SK-N-SH (cell line): ENCODE results near the gene CFAP299. TPM values are rescaled to one million over a fixed set of nuclear protein-coding genes. Genes with fewer than 3 reads are reported as not detected.
A peak's percentile ranks its signal among the peaks of the same experiment; 100 is the strongest.
"Not testable (repeated sequence)": the region's sequence is repeated elsewhere in the genome, so short reads cannot be mapped to it uniquely, and the experiment has no call there.

Experiments used
- CTCF ChIA-PET: fragments of 300-600, 350-600 bp; formaldehyde crosslinking; extraction: SDS; loops from one replicate; lab custom pipeline; 2021; lab: Yijun Ruan, JAX
- POLR2A ChIA-PET: fragments of 350-600 bp; sonication (Branson Sonifier 250); formaldehyde crosslinking; extraction: SDS; loops from one replicate; lab custom pipeline; 2020; ENCODE audit warnings: antibody characterized with exemption, inconsistent platforms; lab: Yijun Ruan, JAX
- DNase-seq: peaks from one replicate; pipeline ENCODE4 v3.0.0; 2012
- H2AFZ ChIP-seq: fragments of 200-600 bp; sonication (generic); 2 replicates; pipeline ENCODE4 v1.8.1; 2016; ENCODE audit warnings: antibody characterized with exemption, mild to moderate bottlenecking, low read depth
- H3F3A ChIP-seq: fragments of 200-600 bp; sonication (generic); replicated peaks from 2 replicates; pipeline ENCODE3; 2016; ENCODE audit warnings: antibody characterized with exemption, mild to moderate bottlenecking; ENCODE audit not compliant: insufficient read depth
- H3K27ac ChIP-seq, 2 experiments: fragments of 200-500 bp in 1 of 2; fragments of 200-600 bp in 1 of 2; sonication (Bioruptor generic) in 1 of 2; sonication (generic), shearing (Covaris generic) in 1 of 2; 2 replicates each; pipeline versions ENCODE4 v1.5.1 to v1.6.1; 2014 to 2016; ENCODE audit warnings: low read depth in 2 of 2, inconsistent platforms in 1 of 2, low read length in 1 of 2, mild to moderate bottlenecking in 1 of 2, mixed read lengths in 1 of 2
- H3K27me3 ChIP-seq: fragments of 200-600 bp; sonication (generic), shearing (Covaris generic); 2 replicates; pipeline ENCODE4 v1.6.1; 2016; ENCODE audit warnings: mixed run types; ENCODE audit not compliant: insufficient read depth
- H3K36me3 ChIP-seq, 2 experiments: fragments of 200-500 bp in 1 of 2; fragments of 200-600 bp in 1 of 2; sonication (Bioruptor generic) in 1 of 2; sonication (generic) in 1 of 2; replicated peaks in 1 of 2; 2 replicates each; pipeline versions ENCODE3 to v1.5.1; 2014 to 2016; ENCODE audit warnings: low read length in 1 of 2, mild to moderate bottlenecking in 1 of 2; ENCODE audit not compliant: insufficient read depth in 2 of 2, control insufficient read depth in 1 of 2
- H3K4me1 ChIP-seq, 2 experiments: fragments of 200-500 bp in 1 of 2; fragments of 200-600 bp in 1 of 2; sonication (Bioruptor generic) in 1 of 2; sonication (generic), shearing (Covaris generic) in 1 of 2; 2 replicates each; pipeline versions ENCODE4 v1.5.1 to v1.6.1; 2014 to 2016; ENCODE audit warnings: low read depth in 1 of 2, low read length in 1 of 2, mixed run types in 1 of 2; ENCODE audit not compliant: insufficient read depth in 2 of 2, control insufficient read depth in 1 of 2
- H3K4me2 ChIP-seq: fragments of 200-600 bp; sonication (generic), shearing (Covaris generic); 2 replicates; pipeline ENCODE4 v1.6.1; 2017; ENCODE audit warnings: mixed run types
- H3K4me3 ChIP-seq, 2 experiments: fragments of 200-500 bp in 1 of 2; fragments of 200-600 bp in 1 of 2; sonication (Bioruptor generic) in 1 of 2; sonication (generic), shearing (Covaris generic) in 1 of 2; 2 replicates each; pipeline versions ENCODE4 v1.5.1 to v1.8.1; 2014 to 2016; ENCODE audit warnings: low read depth in 2 of 2, inconsistent platforms in 1 of 2, low read length in 1 of 2, mild to moderate bottlenecking in 1 of 2, mixed read lengths in 1 of 2, moderate library complexity in 1 of 2
- H3K79me2 ChIP-seq: fragments of 200-600 bp; sonication (generic); 2 replicates; pipeline ENCODE4 v1.8.1; 2017; ENCODE audit warnings: mild to moderate bottlenecking; ENCODE audit not compliant: insufficient read depth
- H3K9ac ChIP-seq: fragments of 200-600 bp; sonication (generic); 2 replicates; pipeline ENCODE4 v1.6.1; 2017; ENCODE audit warnings: mixed run types
- H3K9me2 ChIP-seq: fragments of 200-600 bp; sonication (generic); 2 replicates; pipeline ENCODE4 v1.6.1; 2017; ENCODE audit warnings: mixed run types
- H3K9me3 ChIP-seq: fragments of 200-600 bp; sonication (generic); 2 replicates; pipeline ENCODE4 v1.6.1; 2017; ENCODE audit warnings: mixed run types, mild to moderate bottlenecking, moderate library complexity
- H4K20me1 ChIP-seq: fragments of 200-600 bp; sonication (generic); 2 replicates; pipeline ENCODE4 v1.6.1; 2017; ENCODE audit warnings: mild to moderate bottlenecking, mixed run types; ENCODE audit not compliant: insufficient read depth
- CHD2 ChIP-seq: fragments of 150-350 bp; IDR thresholded peaks from 2 replicates; pipeline ENCODE4 v1.6.1; 2018; ENCODE audit warnings: low read length; ENCODE audit not compliant: partially characterized antibody
- ELF1 ChIP-seq: IDR thresholded peaks from 2 replicates; pipeline ENCODE4 v1.4.0; 2012
- FOSL2 ChIP-seq: IDR thresholded peaks from 2 replicates; pipeline ENCODE4 v1.4.0; 2012; ENCODE audit warnings: low read depth, mild to moderate bottlenecking, moderate library complexity, borderline replicate concordance
- FOXJ3 ChIP-seq: sonication (generic); formaldehyde crosslinking; IDR thresholded peaks from 2 replicates; pipeline ENCODE4 v1.5.1; 2020; ENCODE audit warnings: mild to moderate bottlenecking, missing genetic modification reagents
- GABPA ChIP-seq: IDR thresholded peaks from 2 replicates; pipeline ENCODE4 v1.4.0; 2012; ENCODE audit warnings: low read depth, mild to moderate bottlenecking
- JUND ChIP-seq: IDR thresholded peaks from 2 replicates; pipeline ENCODE4 v1.4.0; 2012
- MEF2A ChIP-seq: IDR thresholded peaks from 2 replicates; pipeline ENCODE4 v1.4.0; 2012; ENCODE audit warnings: low read depth, borderline replicate concordance
- PBX3 ChIP-seq: IDR thresholded peaks from 2 replicates; pipeline ENCODE4; 2012
- POLR2AphosphoS5 ChIP-seq: IDR thresholded peaks from 2 replicates; pipeline ENCODE4 v1.6.1; 2012; ENCODE audit warnings: low read depth, low read length
- RCOR1 ChIP-seq: fragments of 150-350 bp; IDR thresholded peaks from 2 replicates; pipeline ENCODE4 v1.6.1; 2017; ENCODE audit warnings: antibody characterized with exemption, low read length
- REST ChIP-seq: IDR thresholded peaks from 2 replicates; pipeline ENCODE4 v1.6.1; 2012; ENCODE audit warnings: mild to moderate bottlenecking, low read depth, low read length, moderate library complexity
- RXRA ChIP-seq: IDR thresholded peaks from 2 replicates; pipeline ENCODE4 v1.4.0; 2012; ENCODE audit warnings: low read depth, mild to moderate bottlenecking, borderline replicate concordance
- SMC3 ChIP-seq: IDR thresholded peaks from 2 replicates; pipeline ENCODE4 v1.6.1; 2012; ENCODE audit warnings: low read depth, low read length, improper control_type of control experiment
- USF1 ChIP-seq: IDR thresholded peaks from 2 replicates; pipeline ENCODE4 v1.4.0; 2012; ENCODE audit warnings: low read depth, borderline replicate concordance
- YY1 ChIP-seq: IDR thresholded peaks from 2 replicates; pipeline ENCODE4 v1.4.0; 2012; ENCODE audit warnings: low read depth, mild to moderate bottlenecking
- ZBTB33 ChIP-seq: IDR thresholded peaks from 2 replicates; pipeline ENCODE4 v1.4.0; 2012; ENCODE audit warnings: low read depth, borderline replicate concordance
- WGBS: methylation state at CpG from one replicate; pipeline ENCODE4 v1.1.6; 2017; ENCODE audit warnings: low lambda C conversion rate; 5-methylcytosine and 5-hydroxymethylcytosine counted together
- polyA plus RNA-seq, 3 experiments: library from polyadenylated mRNA; depleted of rRNA; stranded (reverse); fragments of >200 nt; gene quantifications; 2 replicates each; pipeline ENCODE4 v1.2.3, GENCODE V29; 2012

The CFAP299 gene
- polyA plus RNA-seq, 1 of the 3 experiments (the other 2 are of a cell fraction) = 1.2 TPM

GRCh38 chr4:80335554-80336358 lies at the start of gene CFAP299 (continued):
- no peak for TF ChIP-seq MEF2A
- peak; percentile 26; the same call in 1 of the 2 replicates for TF ChIP-seq POLR2AphosphoS5
- peak; percentile 56 for TF ChIP-seq SMC3
- TF ChIP-seq ZBTB33 = no peak
- no peak for TF ChIP-seq FOSL2
- TF ChIP-seq FOXJ3 (CRISPR knock-in tag) = no peak
- no peak for TF ChIP-seq JUND
- TF ChIP-seq USF1 = no peak
- TF ChIP-seq GABPA = no peak
- TF ChIP-seq RXRA = no peak

- Histone ChIP-seq H3K27ac (peak overlapping the region in 1 of 2 experiments; percentile 24; a peak in 1 of 4 replicates), H3K9me3 (no peaks in the 10 kb centered on the region), H3K9me2 (no peaks in the 10 kb centered on the region), H3F3A (peaks cover 56% of the 10 kb centered on the region), H4K20me1 (peaks cover 36% of the 10 kb centered on the region), H3K4me1 (no peaks in the 10 kb centered on the region; a peak in 1 of 4 replicates), H3K9ac (no peak overlapping the region)
- CTCF ChIA-PET = interaction anchor here (1.0 kb wide), 1 partner anchor 27 kb away, joined by 3 read pairs; no protein-coding TSS in a partner anchor
- TF ChIP-seq RXRA (no peak), MEF2A (no peak), POLR2AphosphoS5 (no peak), ELF1 (no peak), REST (no peak), YY1 (no peak), SMC3 (no peak), FOSL2 (no peak), CHD2 (no peak), FOXJ3 (CRISPR knock-in tag) (no peak), RCOR1 (no peak), PBX3 (no peak), USF1 (no peak)
- TF ChIP-seq, all 33 proteins: peak for 0
- Histone ChIP-seq H3K4me3 (no peak overlapping the region), H2AFZ (no peak overlapping the region), H3K27me3 (no peaks in the 10 kb centered on the region), H3K36me3 (peaks cover 41 to 88% of the 10 kb centered on the region in 2 experiments), H3K79me2 (peaks cover 100% of the 10 kb centered on the region), H3K4me2 (no peak overlapping the region)
- POLR2A ChIA-PET = no interaction called here
- 77% methylated on average over 7 of the region's 7 CpGs for WGBS
- DNase-seq = no peak
These were observed 49.1 kb upstream of the CFAP299 start for GRCh38 chr4:80286451-80286850.

GRCh38 chr4:80290665-80291064 lies 44.9 kb upstream of the CFAP299 start:
- H3F3A ChIP-seq = peaks cover 74% of the 10 kb centered on the region
- H3K27ac ChIP-seq, H4K20me1 ChIP-seq, H3K4me3 ChIP-seq, DNase-seq, H3K9ac ChIP-seq, H3K4me1 ChIP-seq, POLR2A ChIA-PET, H2AFZ ChIP-seq, H3K4me2 ChIP-seq, CTCF ChIA-PET, H3K9me3 ChIP-seq, H3K9me2 ChIP-seq, H3K27me3 ChIP-seq: not testable (repeated sequence)
- H3K36me3 ChIP-seq = peaks cover 46 to 72% of the 10 kb centered on the region in 2 experiments
- 85% methylated on average over 2 of the region's 2 CpGs for WGBS
- H3K79me2 ChIP-seq = peaks cover 76% of the 10 kb centered on the region
